ENCODE data around the gene RPL7L1.
"Not testable (repeated sequence)": the region's sequence is repeated elsewhere in the genome, so short reads cannot be mapped to it uniquely, and the experiment has no call there.

The RPL7L1 gene

DNA sequence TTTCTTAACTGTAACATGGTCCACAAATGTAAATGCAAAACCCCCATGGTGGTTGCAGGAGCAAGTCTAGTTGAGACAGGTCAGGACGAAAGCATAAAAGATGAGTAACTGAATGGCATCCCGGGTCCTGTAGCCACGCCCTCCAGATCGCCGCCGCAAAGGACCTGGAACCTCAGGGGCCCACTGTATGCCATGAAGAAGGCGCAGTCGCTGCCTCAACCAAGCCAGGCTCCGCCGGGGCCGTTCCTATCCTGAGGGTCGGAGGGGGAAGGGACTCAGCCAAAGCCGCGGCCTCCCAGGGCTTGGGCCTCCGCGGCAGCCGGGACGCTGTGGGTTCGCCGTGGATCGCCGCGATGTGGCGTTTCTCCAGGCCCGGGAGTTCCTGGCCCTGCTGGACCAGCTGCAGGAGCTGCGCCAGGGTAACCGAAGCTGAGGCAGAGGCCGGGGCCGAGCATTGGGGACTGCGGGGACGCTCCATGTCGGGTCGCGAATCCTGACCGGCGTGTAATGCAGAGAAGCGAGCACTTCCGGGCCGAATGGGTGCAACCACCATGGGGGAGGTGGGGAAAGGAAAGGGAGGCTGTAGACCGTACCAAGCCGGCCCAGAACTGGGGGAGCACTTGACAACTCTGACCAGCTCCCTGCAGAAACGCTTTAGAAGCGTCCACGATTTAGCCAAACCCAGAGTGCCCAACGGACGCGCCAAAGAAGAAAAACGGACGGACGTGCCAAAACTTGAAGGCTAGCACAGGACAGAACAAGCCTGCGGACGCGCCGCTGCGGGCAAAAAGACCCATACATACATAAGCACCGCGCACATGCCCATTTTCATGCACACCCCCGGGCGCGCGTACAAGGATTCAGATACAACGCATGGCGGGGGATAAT, 11.1 kb downstream of the RPL7L1 start:
- TF ChIP-seq, protein P1, sequence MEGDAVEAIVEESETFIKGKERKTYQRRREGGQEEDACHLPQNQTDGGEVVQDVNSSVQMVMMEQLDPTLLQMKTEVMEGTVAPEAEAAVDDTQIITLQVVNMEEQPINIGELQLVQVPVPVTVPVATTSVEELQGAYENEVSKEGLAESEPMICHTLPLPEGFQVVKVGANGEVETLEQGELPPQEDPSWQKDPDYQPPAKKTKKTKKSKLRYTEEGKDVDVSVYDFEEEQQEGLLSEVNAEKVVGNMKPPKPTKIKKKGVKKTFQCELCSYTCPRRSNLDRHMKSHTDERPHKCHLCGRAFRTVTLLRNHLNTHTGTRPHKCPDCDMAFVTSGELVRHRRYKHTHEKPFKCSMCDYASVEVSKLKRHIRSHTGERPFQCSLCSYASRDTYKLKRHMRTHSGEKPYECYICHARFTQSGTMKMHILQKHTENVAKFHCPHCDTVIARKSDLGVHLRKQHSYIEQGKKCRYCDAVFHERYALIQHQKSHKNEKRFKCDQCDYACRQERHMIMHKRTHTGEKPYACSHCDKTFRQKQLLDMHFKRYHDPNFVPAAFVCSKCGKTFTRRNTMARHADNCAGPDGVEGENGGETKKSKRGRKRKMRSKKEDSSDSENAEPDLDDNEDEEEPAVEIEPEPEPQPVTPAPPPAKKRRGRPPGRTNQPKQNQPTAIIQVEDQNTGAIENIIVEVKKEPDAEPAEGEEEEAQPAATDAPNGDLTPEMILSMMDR (IDR thresholded peaks at IDR 0.05; ENCODE audit: borderline replicate concordance, control extremely low read depth, extremely low read depth, insufficient read depth, missing control alignments): no peak
- in situ Hi-C loops (cut with MboI; ENCODE audit: low sequenced_read_pairs, unreplicated experiment): no loop called here
- peak; percentile 95 for DNase-seq (ENCODE audit: low spot score)

DNA sequence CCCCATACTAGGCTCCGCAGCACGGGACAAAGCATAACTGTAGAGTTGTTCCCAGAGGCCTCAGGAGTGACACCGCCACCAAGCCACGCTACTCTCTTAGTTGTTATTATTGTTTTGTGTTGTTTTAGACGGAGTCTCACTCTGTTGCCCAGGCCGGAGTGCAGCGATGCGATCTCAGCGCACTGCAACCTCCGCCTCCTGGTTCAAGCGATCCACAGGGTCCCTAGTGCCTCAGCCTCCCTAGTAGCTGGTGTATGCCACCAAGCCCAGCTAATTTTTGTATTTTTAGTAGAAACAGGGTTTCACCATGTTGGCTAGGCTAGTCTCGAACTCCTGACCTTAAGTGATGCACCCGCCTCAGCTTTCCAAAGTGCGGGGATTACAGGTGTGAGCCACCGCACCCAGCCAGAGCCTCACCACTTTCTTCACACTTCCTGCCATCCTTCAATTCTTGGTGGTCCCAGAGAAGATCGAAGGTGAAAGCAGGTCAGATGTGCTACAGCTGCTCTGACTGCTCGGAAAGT, 11.8 kb downstream of the RPL7L1 start:
- TF ChIP-seq, protein P1 (IDR thresholded peaks at IDR 0.05; ENCODE audit: borderline replicate concordance, control extremely low read depth, extremely low read depth, insufficient read depth, missing control alignments): no peak
- in situ Hi-C loops (cut with MboI; ENCODE audit: low sequenced_read_pairs, unreplicated experiment): no loop called here
- DNase-seq (ENCODE audit: low spot score): peak; percentile 2

DNA sequence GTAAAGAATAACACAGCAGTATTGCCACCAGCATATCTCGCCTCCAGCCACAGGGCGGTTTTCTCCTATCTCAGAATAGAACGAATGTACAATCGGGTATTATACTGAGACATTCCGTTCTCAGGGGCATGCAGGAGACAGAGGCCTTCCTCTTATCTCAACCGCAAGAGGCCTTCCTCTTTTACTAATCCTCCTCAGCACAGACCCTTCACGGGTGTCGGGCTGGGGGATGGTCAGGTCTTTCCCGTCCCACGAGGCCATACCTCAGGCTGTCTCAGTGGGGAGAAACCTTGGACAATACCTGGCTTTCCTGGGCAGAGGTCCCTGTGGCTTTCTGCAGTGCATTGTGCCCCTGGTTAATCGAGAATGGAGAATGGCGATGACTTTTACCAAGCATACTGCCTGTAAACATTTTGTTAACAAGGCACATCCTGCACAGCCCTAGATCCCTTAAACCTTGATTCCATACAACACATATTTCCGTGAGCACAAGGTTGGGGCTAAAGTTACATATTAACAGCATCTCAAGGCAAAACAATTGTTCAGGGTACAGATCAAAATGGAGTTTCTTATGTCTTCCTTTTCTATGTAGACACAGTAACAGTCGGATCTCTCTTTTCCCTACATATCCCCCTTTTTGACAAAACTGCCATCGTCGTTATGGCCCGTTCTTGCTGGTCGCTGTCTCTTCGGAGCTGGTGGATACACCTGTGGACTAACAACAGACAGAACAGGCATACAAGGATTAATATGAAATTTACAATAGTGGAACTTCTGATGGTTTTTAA, 14.8 kb downstream of the RPL7L1 start:
- DNase-seq (ENCODE audit: low spot score): not testable (repeated sequence)

DNA sequence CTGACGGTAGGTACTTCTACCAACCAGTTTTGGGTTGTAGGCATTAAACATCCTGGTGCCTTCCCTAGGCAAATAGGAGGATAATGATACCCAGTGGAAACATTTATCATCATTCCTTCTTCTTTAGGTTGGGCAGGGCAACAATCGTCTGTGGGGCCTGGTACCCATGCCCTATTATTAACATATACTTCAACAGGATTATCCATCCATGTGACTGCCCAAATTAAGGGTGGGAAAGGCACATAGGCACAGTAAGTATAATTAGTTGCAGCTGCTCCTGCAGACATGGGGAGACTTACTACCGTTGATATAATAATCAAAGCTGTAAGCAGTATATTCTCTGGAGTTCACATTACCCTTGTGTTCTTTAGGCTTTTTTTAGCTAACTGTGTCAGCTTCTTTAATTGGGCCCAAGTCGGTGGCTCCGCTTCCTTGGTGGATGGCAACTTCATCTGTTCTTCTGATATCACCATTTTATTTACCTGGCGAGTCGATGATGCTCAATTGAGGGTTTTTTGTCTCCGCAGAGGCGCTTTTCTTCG, 16.8 kb downstream of the RPL7L1 start:
- no peak for DNase-seq (ENCODE audit: low spot score)
- in situ Hi-C loops (cut with MboI; ENCODE audit: low sequenced_read_pairs, unreplicated experiment): no loop called here
- TF ChIP-seq, protein P1 (IDR thresholded peaks at IDR 0.05; ENCODE audit: borderline replicate concordance, control extremely low read depth, extremely low read depth, insufficient read depth, missing control alignments): no peak

More for the DNA sequence above, 14.8 kb downstream of the RPL7L1 start:
- in situ Hi-C loops (cut with MboI; ENCODE audit: low sequenced_read_pairs, unreplicated experiment): not testable (repeated sequence)

DNA sequence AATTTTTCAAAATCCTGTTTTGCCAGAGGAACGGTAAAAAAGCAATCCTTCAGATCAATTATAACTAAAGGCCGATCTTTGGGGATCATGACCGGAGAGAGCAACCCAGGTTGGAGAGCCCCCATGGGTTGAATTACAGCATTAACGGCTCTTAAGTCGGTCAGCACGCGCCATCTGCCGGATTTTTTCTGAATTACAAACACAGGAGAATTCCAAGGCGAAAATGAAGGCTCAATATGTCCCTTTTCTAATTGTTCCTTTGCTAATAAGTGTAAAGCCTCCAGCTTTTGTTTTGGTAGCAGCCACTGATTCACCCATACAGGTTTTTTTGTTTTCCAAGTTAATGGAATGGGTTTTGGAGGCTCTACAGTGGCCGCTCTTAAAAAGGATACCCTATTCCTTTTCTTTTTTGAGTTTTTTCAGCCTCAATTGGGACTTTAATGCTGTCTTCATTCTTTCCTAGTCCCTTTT, 19.5 kb downstream of the RPL7L1 start:
- TF ChIP-seq, protein P1 (IDR thresholded peaks at IDR 0.05; ENCODE audit: borderline replicate concordance, control extremely low read depth, extremely low read depth, insufficient read depth, missing control alignments): peak; percentile 74
- DNase-seq (ENCODE audit: low spot score): peak; percentile 24
- in situ Hi-C loops (cut with MboI; ENCODE audit: low sequenced_read_pairs, unreplicated experiment): no loop called here

DNA sequence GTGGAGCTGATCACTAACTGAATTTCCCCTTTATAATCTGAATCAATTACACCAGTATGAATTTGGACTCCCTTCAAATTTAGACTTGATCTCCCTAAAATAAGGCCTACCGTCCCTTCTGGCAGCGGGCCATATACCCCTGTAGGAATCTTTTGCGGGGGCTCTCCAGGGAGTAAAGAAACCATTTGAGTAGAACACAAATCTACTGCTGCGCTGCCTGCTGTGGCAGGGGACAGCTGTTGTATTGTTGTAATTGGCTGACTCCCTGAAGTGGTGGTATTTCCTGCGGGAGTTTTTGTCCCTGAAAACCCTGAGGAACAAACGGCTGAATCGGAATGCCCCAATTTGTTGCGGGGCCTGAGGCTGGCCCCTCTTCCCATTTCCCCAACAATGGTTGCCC, 20.5 kb downstream of the RPL7L1 start:
- TF ChIP-seq, protein P1 (IDR thresholded peaks at IDR 0.05; ENCODE audit: borderline replicate concordance, control extremely low read depth, extremely low read depth, insufficient read depth, missing control alignments): no peak
- in situ Hi-C loops (cut with MboI; ENCODE audit: low sequenced_read_pairs, unreplicated experiment): no loop called here
- DNase-seq (ENCODE audit: low spot score): no peak

Measured in GM13976 (cell line).